ENCODE results near the gene KRTAP6-2. TPM values are rescaled to one million over a fixed set of nuclear protein-coding genes. Genes with fewer than 3 reads are reported as not detected.

Gene KRTAP6-2
- polyA plus RNA-seq, 1 donor from 2014 or later, result not detected

Other genes with a start within 250 kb of the KRTAP6-2 start
- not detected for gene KRTAP13-2, start 226.6 kb downstream of the KRTAP6-2 start, polyA plus RNA-seq
- gene KRTAP13-1, start 202.9 kb downstream of the KRTAP6-2 start, polyA plus RNA-seq, result not detected
- not detected for gene KRTAP13-3, start 173.0 kb downstream of the KRTAP6-2 start, polyA plus RNA-seq
- gene KRTAP13-4, start 168.7 kb downstream of the KRTAP6-2 start, polyA plus RNA-seq, result not detected
- not detected for gene KRTAP15-1, start 158.6 kb downstream of the KRTAP6-2 start, polyA plus RNA-seq
- not detected for gene KRTAP19-1, start 118.5 kb downstream of the KRTAP6-2 start, polyA plus RNA-seq
- not detected for gene KRTAP19-2, start 111.5 kb downstream of the KRTAP6-2 start, polyA plus RNA-seq
- not detected for gene KRTAP19-3, start 106.9 kb downstream of the KRTAP6-2 start, polyA plus RNA-seq
- gene KRTAP19-4, start 101.7 kb downstream of the KRTAP6-2 start, polyA plus RNA-seq, result not detected
- not detected for gene KRTAP19-5, start 96.8 kb downstream of the KRTAP6-2 start, polyA plus RNA-seq
- not detected for gene KRTAP19-6, start 57.0 kb downstream of the KRTAP6-2 start, polyA plus RNA-seq
- gene KRTAP19-7, start 37.6 kb downstream of the KRTAP6-2 start, polyA plus RNA-seq, result not detected
- gene KRTAP22-2, start 8.5 kb downstream of the KRTAP6-2 start, polyA plus RNA-seq, result not detected
- gene KRTAP6-3, start 6.5 kb downstream of the KRTAP6-2 start, polyA plus RNA-seq, result not detected
- gene KRTAP22-1, start 2.2 kb upstream of the KRTAP6-2 start, polyA plus RNA-seq, result not detected
- not detected for gene KRTAP6-1, start 15.0 kb upstream of the KRTAP6-2 start, polyA plus RNA-seq
- gene KRTAP20-1, start 17.5 kb upstream of the KRTAP6-2 start, polyA plus RNA-seq, result not detected
- not detected for gene KRTAP20-4, start 21.7 kb upstream of the KRTAP6-2 start, polyA plus RNA-seq
- gene KRTAP20-2, start 36.3 kb upstream of the KRTAP6-2 start, polyA plus RNA-seq, result not detected
- not detected for gene KRTAP20-3, start 44.0 kb upstream of the KRTAP6-2 start, polyA plus RNA-seq
- not detected for gene KRTAP21-3, start 119.9 kb upstream of the KRTAP6-2 start, polyA plus RNA-seq
- not detected for gene KRTAP21-2, start 148.4 kb upstream of the KRTAP6-2 start, polyA plus RNA-seq
- gene KRTAP21-1, start 156.5 kb upstream of the KRTAP6-2 start, polyA plus RNA-seq, result not detected
- not detected for gene KRTAP8-1, start 214.4 kb upstream of the KRTAP6-2 start, polyA plus RNA-seq
- gene KRTAP7-1, start 230.9 kb upstream of the KRTAP6-2 start, polyA plus RNA-seq, result not detected

All from IgD-negative memory B cell (primary cell).